NCI-H2171 treated with DMSO at 0.1 percent for 48 hours (cell line): ENCODE measurements around the gene ASXL1.
A peak's percentile ranks its signal among the peaks of the same experiment; 100 is the strongest.
"Not testable (repeated sequence)": the region's sequence is repeated elsewhere in the genome, so short reads cannot be mapped to it uniquely, and the experiment has no call there.

ENCODE experiments used
- DNase-seq: peaks from one replicate; lab custom pipeline; 2025; lab: John Stamatoyannopoulos, UW

Gene ASXL1

GRCh38 chr20:32357869-32358631 is at the start of gene ASXL1:
Gene ASXL1, plus strand, starts transcription at chr20:32358331. Its CDS starts 445 bp downstream, at chr20:32358776.
- DNase-seq, result peak; percentile 99

GRCh38 chr20:32312718-32313424 is 45.3 kb upstream of the ASXL1 start:
- no peak for DNase-seq

GRCh38 chr20:32314768-32315167 is 43.4 kb upstream of the ASXL1 start:
- no peak for DNase-seq

GRCh38 chr20:32315399-32315798 is 42.7 kb upstream of the ASXL1 start:
- no peak for DNase-seq

- DNase-seq, result no peak
Measured at GRCh38 chr20:32315891-32316290, 42.2 kb upstream of the ASXL1 start.

- no peak for DNase-seq
Measured at GRCh38 chr20:32316667-32317066, 41.5 kb upstream of the ASXL1 start.

- DNase-seq, result no peak
Measured at GRCh38 chr20:32319100-32319499, 39.0 kb upstream of the ASXL1 start.

GRCh38 chr20:32320305-32320704 is 37.8 kb upstream of the ASXL1 start:
- no peak for DNase-seq

- DNase-seq, result no peak
Measured at GRCh38 chr20:32321390-32321789, 36.7 kb upstream of the ASXL1 start.

GRCh38 chr20:32322260-32322659 is 35.9 kb upstream of the ASXL1 start:
- DNase-seq, result not testable (repeated sequence)

GRCh38 chr20:32323761-32324160 is 34.4 kb upstream of the ASXL1 start:
- not testable (repeated sequence) for DNase-seq

GRCh38 chr20:32325706-32326503 is 32.2 kb upstream of the ASXL1 start:
- no peak for DNase-seq

GRCh38 chr20:32326504-32326845 is 31.7 kb upstream of the ASXL1 start:
- DNase-seq, result no peak

- DNase-seq, result no peak
Measured at GRCh38 chr20:32327087-32327681, 30.9 kb upstream of the ASXL1 start.

GRCh38 chr20:32329817-32330554 is 28.1 kb upstream of the ASXL1 start:
- DNase-seq, result no peak

GRCh38 chr20:32330555-32330897 is 27.6 kb upstream of the ASXL1 start:
- no peak for DNase-seq

- no peak for DNase-seq
Measured at GRCh38 chr20:32332614-32333013, 25.5 kb upstream of the ASXL1 start.

GRCh38 chr20:32333181-32333987 is 24.7 kb upstream of the ASXL1 start:
- no peak for DNase-seq

- no peak for DNase-seq
Measured at GRCh38 chr20:32333988-32334885, 23.9 kb upstream of the ASXL1 start.

GRCh38 chr20:32336918-32337347 is 21.2 kb upstream of the ASXL1 start:
- DNase-seq, result peak; percentile 70
